Suprapubic skin (tissue), 4 donors: Measurements from ENCODE around the gene TAGLN2. TPM values are rescaled to one million over a fixed set of nuclear protein-coding genes. Genes with fewer than 3 reads are reported as not detected.

Experiments
- DNase-seq, 2 donors: peaks; one replicate each; pipeline ENCODE4 v3.0.0-alpha.2; 2019; ENCODE audit warnings: low spot score in 2 of 2
- H3K27ac ChIP-seq: fragments of 200-600 bp; sonication (generic); one replicate; pipeline ENCODE4 v1.5.1; 2019
- H3K27me3 ChIP-seq: fragments of 200-600 bp; sonication (generic); one replicate; pipeline ENCODE4 v1.5.1; 2019
- H3K36me3 ChIP-seq: fragments of 200-600 bp; sonication (generic); one replicate; pipeline ENCODE4 v1.5.1; 2019
- H3K4me1 ChIP-seq: fragments of 200-600 bp; sonication (generic); one replicate; pipeline ENCODE4 v1.5.1; 2019
- H3K4me3 ChIP-seq: fragments of 200-600 bp; sonication (generic); one replicate; pipeline ENCODE4 v1.5.1; 2019; ENCODE audit warnings: mild to moderate bottlenecking
- H3K9me3 ChIP-seq: fragments of 200-600 bp; sonication (generic); one replicate; pipeline ENCODE4 v1.5.1; 2019
- EP300 ChIP-seq: sonication (generic); formaldehyde crosslinking; IDR thresholded peaks from one replicate; pipeline ENCODE4 v1.6.1; 2017; ENCODE audit warnings: antibody characterized with exemption
- POLR2A ChIP-seq, 2 donors: fragments of 450-650 bp; IDR thresholded peaks; one replicate each; pipeline ENCODE4 v1.6.1; 2017; ENCODE audit warnings: antibody characterized with exemption in 2 of 2, mild to moderate bottlenecking in 2 of 2, moderate library complexity in 2 of 2
- POLR2AphosphoS5 ChIP-seq, 3 donors: sonication (generic); formaldehyde crosslinking; IDR thresholded peaks; one replicate each; pipeline ENCODE4 v1.6.1; 2017; ENCODE audit warnings: antibody characterized with exemption in 3 of 3
- WGBS: methylation state at CpG from one replicate; pipeline ENCODE4 v1.1.5; 2018; 5-methylcytosine and 5-hydroxymethylcytosine counted together
- total RNA-seq, 4 donors: library from RNA; depleted of rRNA; stranded (reverse); fragments of >200 nt; gene quantifications; one replicate each; pipeline ENCODE4 v1.1.0, GENCODE V29; 2016
- TF ChIP-seq, protein P1 (sequence below), 2 donors: fragments of 200-600 bp in 1 of 2; fragments of 450-650 bp in 1 of 2; sonication (generic) in 1 of 2; IDR thresholded peaks; one replicate each; pipeline ENCODE4 v1.5.1; 2016 to 2019; ENCODE audit warnings: antibody characterized with exemption in 2 of 2, mild to moderate bottlenecking in 1 of 2, moderate library complexity in 1 of 2

TAGLN2 gene
- total RNA-seq, 4 donors from 2014 or later, result 281 to 427 (median 338) TPM

DNA sequence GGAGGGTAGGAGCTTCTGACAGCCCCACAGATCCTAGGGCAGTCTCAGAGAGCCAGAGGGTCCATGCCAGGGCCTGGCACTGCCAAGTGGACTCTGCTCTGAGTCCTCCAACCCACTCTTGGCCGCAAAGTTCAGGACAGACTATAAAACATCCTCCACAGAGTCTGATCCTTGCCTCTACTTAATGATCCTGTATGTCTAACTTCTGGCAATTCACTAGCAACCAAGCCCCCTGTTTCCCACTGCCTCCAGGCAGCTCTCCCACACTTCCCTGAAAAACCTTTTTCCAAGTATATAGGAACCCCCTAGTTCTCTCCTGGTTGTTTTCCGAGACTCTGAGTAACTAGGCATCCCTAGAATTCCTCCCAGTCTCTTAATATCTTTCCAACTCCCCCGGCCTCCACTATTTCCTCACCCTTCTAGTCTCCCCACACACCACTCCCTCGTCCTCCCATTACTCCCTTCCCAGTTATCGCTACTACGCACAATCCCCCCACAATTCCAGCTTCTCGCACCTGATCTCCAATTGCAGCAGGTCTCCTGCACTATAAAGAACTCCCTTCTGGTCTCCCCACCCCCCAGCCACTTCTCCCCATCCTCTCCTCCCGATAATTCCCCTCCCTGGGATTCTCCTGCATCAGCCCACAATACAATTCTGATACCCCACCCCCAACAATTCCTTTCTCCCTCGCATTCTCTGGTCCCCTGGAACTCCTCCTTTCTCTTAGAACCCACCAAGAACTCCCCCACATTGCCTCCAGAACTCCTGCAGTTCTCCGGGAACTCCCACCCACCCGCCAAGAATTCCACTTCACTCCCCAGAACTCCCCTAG lies 19.5 kb upstream of the TAGLN2 start:
- H3K4me1 ChIP-seq, result peaks cover 80% of the 10 kb centered on the region
- peak overlapping the region; percentile 58 for H3K4me3 ChIP-seq
- peak overlapping the region; percentile 89 for H3K27ac ChIP-seq
- H3K27me3 ChIP-seq, result peaks cover 10% of the 10 kb centered on the region
- TF ChIP-seq POLR2AphosphoS5 (IDR thresholded peaks at IDR 0.05) (no peak), EP300 (no peak), POLR2A (IDR thresholded peaks at IDR 0.05) (no peak)
- TF ChIP-seq, protein P1, sequence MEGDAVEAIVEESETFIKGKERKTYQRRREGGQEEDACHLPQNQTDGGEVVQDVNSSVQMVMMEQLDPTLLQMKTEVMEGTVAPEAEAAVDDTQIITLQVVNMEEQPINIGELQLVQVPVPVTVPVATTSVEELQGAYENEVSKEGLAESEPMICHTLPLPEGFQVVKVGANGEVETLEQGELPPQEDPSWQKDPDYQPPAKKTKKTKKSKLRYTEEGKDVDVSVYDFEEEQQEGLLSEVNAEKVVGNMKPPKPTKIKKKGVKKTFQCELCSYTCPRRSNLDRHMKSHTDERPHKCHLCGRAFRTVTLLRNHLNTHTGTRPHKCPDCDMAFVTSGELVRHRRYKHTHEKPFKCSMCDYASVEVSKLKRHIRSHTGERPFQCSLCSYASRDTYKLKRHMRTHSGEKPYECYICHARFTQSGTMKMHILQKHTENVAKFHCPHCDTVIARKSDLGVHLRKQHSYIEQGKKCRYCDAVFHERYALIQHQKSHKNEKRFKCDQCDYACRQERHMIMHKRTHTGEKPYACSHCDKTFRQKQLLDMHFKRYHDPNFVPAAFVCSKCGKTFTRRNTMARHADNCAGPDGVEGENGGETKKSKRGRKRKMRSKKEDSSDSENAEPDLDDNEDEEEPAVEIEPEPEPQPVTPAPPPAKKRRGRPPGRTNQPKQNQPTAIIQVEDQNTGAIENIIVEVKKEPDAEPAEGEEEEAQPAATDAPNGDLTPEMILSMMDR (IDR thresholded peaks at IDR 0.05), result no peak
- no peaks in the 10 kb centered on the region for H3K9me3 ChIP-seq
- H3K36me3 ChIP-seq, result no peaks in the 10 kb centered on the region
- peak in 1 of 2 donors; percentile 58 for DNase-seq
- 19% methylated on average over 11 of the region's 11 CpGs for WGBS

DNA sequence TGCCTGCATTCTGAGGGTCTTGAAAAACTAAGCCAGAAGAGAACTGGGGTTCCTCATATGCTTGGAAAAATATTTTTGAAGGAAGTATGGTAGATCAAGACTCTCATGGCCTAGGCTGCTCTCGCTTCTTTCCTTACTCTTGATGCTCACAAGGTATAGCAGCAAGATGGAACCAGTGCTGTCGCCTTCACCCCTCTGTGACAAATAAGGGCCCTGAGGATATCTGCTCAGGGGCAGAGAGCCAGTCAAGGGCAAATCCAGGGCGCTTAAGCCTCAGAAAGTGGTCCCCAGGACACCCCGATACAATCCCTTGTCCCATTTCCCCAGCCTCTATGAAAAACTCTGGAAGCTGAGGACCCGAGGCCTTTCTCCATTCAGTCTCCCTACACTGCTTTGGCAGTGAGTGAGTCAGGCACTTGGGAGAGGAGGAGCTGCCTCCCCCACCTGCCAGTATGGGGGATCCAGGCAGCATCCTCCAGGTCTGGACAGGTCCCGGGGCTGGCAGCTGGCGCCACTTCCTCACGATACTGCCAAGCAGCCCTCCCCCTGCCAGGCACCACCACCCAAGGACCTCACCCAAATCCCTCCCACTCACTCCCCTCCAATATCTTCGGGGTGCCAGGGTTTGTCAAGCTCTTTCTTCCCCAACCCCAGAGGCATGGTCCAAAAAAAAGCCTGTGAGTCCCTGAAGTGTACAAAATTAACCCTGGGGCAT lies 18.8 kb upstream of the TAGLN2 start:
- no peaks in the 10 kb centered on the region for H3K36me3 ChIP-seq
- H3K4me3 ChIP-seq, result peak overlapping the region; percentile 58
- WGBS, result 58% methylated on average over 8 of the region's 9 CpGs
- TF ChIP-seq POLR2A (IDR thresholded peaks at IDR 0.05) (no peak), EP300 (no peak), POLR2AphosphoS5 (IDR thresholded peaks at IDR 0.05) (no peak)
- TF ChIP-seq, protein P1 (IDR thresholded peaks at IDR 0.05), result no peak
- DNase-seq, result peak in 1 of 2 donors; percentile 74
- peaks cover 79% of the 10 kb centered on the region for H3K4me1 ChIP-seq
- no peaks in the 10 kb centered on the region for H3K9me3 ChIP-seq
- H3K27ac ChIP-seq, result peak overlapping the region; percentile 89
- H3K27me3 ChIP-seq, result peaks cover 10% of the 10 kb centered on the region

DNA sequence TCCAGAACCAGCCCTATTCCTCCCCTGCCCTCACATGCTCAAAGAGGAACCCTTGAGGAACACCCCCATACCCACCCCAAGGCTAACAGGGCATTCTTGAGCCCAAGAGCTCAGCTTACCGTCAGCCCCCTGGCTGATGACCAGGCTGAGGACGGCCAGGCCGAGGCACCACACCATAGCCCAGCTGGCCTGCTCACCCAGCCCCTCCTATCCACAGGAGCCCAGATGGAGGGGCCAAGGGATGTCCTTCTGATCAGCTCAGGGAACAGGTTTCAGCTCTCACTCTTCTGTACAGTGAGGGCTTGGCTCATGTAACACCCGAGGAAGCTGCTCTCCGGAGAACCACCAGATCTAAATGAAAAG lies 18.0 kb upstream of the TAGLN2 start:
- peaks cover 10% of the 10 kb centered on the region for H3K27me3 ChIP-seq
- no peak for TF ChIP-seq EP300
- no peak for TF ChIP-seq POLR2A (IDR thresholded peaks at IDR 0.05)
- TF ChIP-seq, protein P1 (IDR thresholded peaks at IDR 0.05), result no peak
- no peak for TF ChIP-seq POLR2AphosphoS5 (IDR thresholded peaks at IDR 0.05)
- H3K27ac ChIP-seq, result peak overlapping the region; percentile 89
- H3K4me1 ChIP-seq, result peaks cover 83% of the 10 kb centered on the region
- 61% methylated on average over 4 of the region's 5 CpGs for WGBS
- no peaks in the 10 kb centered on the region for H3K36me3 ChIP-seq
- H3K4me3 ChIP-seq, result peak overlapping the region; percentile 2
- H3K9me3 ChIP-seq, result no peaks in the 10 kb centered on the region
- peak in 1 of 2 donors; percentile 9 for DNase-seq

DNA sequence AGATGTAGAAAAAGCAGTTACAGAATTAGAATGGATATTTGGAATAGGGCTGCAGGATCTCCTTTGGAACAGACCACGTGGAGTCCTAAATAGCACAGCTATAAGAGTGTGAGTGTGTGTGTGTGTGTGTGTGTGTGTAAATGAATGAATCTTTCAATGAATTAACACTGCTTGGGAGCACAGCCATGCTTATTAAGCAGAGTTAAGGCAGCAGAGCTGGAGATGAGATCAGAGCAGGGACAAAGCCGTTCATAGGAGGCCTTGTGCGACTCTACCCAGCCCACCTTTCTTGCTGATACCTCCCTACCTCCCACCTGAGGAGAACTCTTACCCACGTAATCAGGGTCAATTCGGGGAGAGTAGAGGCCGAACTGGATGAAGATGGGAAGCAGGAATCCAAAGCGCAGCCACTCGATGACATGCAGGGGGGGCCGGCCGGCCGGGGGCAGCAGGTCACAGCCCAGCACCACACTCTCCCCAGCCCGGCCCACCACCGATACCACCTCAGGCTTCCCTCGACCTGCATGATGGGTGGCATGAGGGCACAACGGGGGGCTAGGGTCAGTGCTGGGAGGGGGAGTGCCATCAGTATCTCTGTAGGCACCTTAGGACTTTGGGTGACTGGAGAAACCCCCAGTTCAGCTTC lies 17.4 kb upstream of the TAGLN2 start:
- Histone ChIP-seq H3K27me3 (peaks cover 10% of the 10 kb centered on the region), H3K4me3 (no peak overlapping the region), H3K4me1 (peaks cover 88% of the 10 kb centered on the region), H3K9me3 (no peaks in the 10 kb centered on the region), H3K36me3 (no peaks in the 10 kb centered on the region), H3K27ac (no peak overlapping the region)
- no peak for DNase-seq
- no peak for TF ChIP-seq POLR2AphosphoS5 (IDR thresholded peaks at IDR 0.05)
- TF ChIP-seq POLR2A (IDR thresholded peaks at IDR 0.05), result no peak
- no peak for TF ChIP-seq EP300
- TF ChIP-seq, protein P1 (IDR thresholded peaks at IDR 0.05), result no peak
- WGBS, result 51% methylated on average over 14 of the region's 15 CpGs
